ENCODE data around the gene UBE2QL1.

DNA sequence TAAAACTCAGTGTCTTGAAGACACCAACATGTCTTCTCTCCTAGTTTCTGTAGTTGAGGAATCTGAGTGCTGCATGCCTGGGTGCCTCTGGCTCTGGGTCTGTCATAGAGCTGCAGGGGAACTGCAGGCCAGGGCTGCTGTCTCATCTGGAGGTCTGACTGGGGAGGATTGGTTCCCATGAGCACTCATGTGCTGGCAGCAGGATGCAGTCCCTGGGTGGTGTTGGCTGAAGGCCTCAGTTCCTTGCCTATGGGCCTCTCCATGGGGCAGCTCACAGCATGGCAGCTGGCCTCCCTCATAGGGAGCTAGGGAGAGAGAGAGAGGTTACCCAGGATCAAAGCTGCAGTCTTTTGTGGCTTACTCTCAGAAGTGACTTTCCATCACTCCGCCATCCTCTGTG lies 22.6 kb downstream of the UBE2QL1 start:
- TF ChIP-seq POLR2AphosphoS5 (IDR thresholded peaks at IDR 0.05; ENCODE audit: borderline replicate concordance, low read depth, low read length) (no peak), EZH2 (IDR thresholded peaks at IDR 0.05) (no peak), FOXP2 (optimal IDR thresholded peaks at IDR 0.05; ENCODE audit: control extremely low read depth, extremely low read length, insufficient read depth) (no peak)
